Transverse colon (tissue), 4 donors: ENCODE data around the gene RNU6-7. TPM values are rescaled to one million over a fixed set of nuclear protein-coding genes. Genes with fewer than 3 reads are reported as not detected.

ENCODE experiments used
- DNase-seq: peaks from one replicate; pipeline ENCODE4 v3.0.0-alpha.2; 2019
- H3K27ac ChIP-seq, 4 donors: fragments of 200-600 bp; sonication (generic); 2 replicates each; pipeline ENCODE4 v1.5.1; 2016 to 2018; ENCODE audit warnings: inconsistent platforms in 4 of 4
- H3K27me3 ChIP-seq: fragments of 200-600 bp; sonication (generic); 2 replicates; pipeline ENCODE4 v1.5.1; 2017; ENCODE audit warnings: inconsistent platforms
- H3K36me3 ChIP-seq, 4 donors: fragments of 200-600 bp; sonication (generic); 2 replicates each; pipeline ENCODE4 v1.5.1; 2017 to 2019; ENCODE audit warnings: inconsistent platforms in 4 of 4
- H3K4me1 ChIP-seq, 4 donors: fragments of 200-600 bp; sonication (generic); 2 replicates each; pipeline ENCODE4 v1.5.1; 2017 to 2020; ENCODE audit warnings: inconsistent platforms in 4 of 4
- H3K4me3 ChIP-seq, 4 donors: fragments of 200-600 bp; sonication (generic); 1 replicate in 1 of 4; 2 replicates in 3 of 4; pipeline versions ENCODE4 v1.5.1 to v1.6.1; 2017 to 2019; ENCODE audit warnings: inconsistent platforms in 4 of 4
- H3K9me3 ChIP-seq, 2 donors: fragments of 200-600 bp; sonication (generic); 2 replicates each; pipeline ENCODE4 v1.5.1; 2017 to 2019; ENCODE audit warnings: inconsistent platforms in 2 of 2
- EP300 ChIP-seq: sonication (generic); formaldehyde crosslinking; IDR thresholded peaks from one replicate; pipeline ENCODE4 v1.6.1; 2017; ENCODE audit warnings: antibody characterized with exemption, low read depth
- POLR2A ChIP-seq: fragments of 450-650 bp; IDR thresholded peaks from one replicate; pipeline ENCODE4 v1.6.1; 2016; ENCODE audit warnings: antibody characterized with exemption, mild to moderate bottlenecking, moderate library complexity
- POLR2AphosphoS5 ChIP-seq, 3 donors: sonication (generic); formaldehyde crosslinking; IDR thresholded peaks; one replicate each; pipeline ENCODE4 v1.6.1; 2016; ENCODE audit warnings: antibody characterized with exemption in 3 of 3
- WGBS, 2 donors: methylation state at CpG; one replicate each; pipeline ENCODE4 v1.1.5; 2018; ENCODE audit warnings: low coverage in 1 of 2; 5-methylcytosine and 5-hydroxymethylcytosine counted together
- in situ Hi-C, 4 donors: fragments of 200-750 bp; cut with MboI; loops; one replicate each; pipeline versions ENCODE4 v1.15.0 to v1.15.1; 2017; ENCODE audit warnings: low sequenced_read_pairs in 3 of 4, low pct_ligation_motif_present in 1 of 4, low pct_unique_long_range_greater_than_20kb in 1 of 4
- intact Hi-C: fragments of 100-400 bp; cut with DNase I; formaldehyde crosslinking; loops from one replicate; pipeline ENCODE4 v1.15.1; 2023; ENCODE audit warnings: low total_unique reads
- total RNA-seq, 4 donors: library from RNA; depleted of rRNA; stranded (reverse); fragments of >200 nt; gene quantifications; one replicate each; pipeline ENCODE4 v1.1.0, GENCODE V29; 2016
- TF ChIP-seq, protein P1 (sequence below), 5 experiments: fragments of 200-600 bp in 3 of 5; fragments of 450-650 bp in 2 of 5; sonication (generic) in 3 of 5; IDR thresholded peaks; 1 replicate in 2 of 5; 2 replicates in 3 of 5; pipeline ENCODE4 v1.5.1; 2016 to 2017; ENCODE audit warnings: antibody characterized with exemption in 5 of 5, inconsistent platforms in 3 of 5, mild to moderate bottlenecking in 2 of 5, moderate library complexity in 1 of 5

The RNU6-7 gene
- total RNA-seq, 4 donors from 2014 or later, result not detected

DNA sequence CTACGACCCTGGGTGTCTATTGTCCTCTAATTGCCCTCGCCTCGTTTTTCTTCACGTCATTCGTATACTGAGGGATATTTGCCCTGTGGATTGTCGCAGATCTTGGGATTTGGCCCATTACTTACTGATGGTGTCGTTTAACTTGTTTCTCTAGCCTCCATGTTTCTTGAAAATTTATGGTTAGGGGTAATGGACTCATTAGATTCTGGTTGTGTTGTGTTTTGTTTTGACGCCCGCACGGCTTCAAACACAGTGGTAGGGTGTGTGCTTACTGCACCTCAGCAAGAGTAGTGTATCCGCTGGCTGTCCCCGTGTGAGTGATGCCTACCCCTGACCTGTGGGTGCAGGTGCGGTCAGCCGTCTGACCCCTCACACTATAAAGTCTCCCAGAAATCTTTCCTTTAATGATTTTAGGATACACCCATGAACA, 2.1 kb downstream of the RNU6-7 start:
- H3K4me3 ChIP-seq, result peak overlapping the region; percentile 52 to 75 (median 62)
- DNase-seq, result peak; percentile 38
- no peaks in the 10 kb centered on the region for H3K36me3 ChIP-seq
- WGBS, 2 donors, result 0 to 3% methylated on average over 7 to 14 of the region's 14 CpGs
- H3K9me3 ChIP-seq, result no peaks in the 10 kb centered on the region
- H3K27me3 ChIP-seq, result no peaks in the 10 kb centered on the region
- peaks cover 0 to 23% (median 16%) of the 10 kb centered on the region in 4 donors for H3K4me1 ChIP-seq
- peak overlapping the region; percentile 80 to 89 (median 85) for H3K27ac ChIP-seq
- in situ Hi-C loops, result loop anchor here in 2 of 4 donors (25.0 kb wide), 1 partner anchor 117 kb away; the partner anchor contains the start of gene ARHGAP5 (in 2 of the 2)
- intact Hi-C loops, result loop anchor here (5.0 kb wide), 1 partner anchor 127 kb away; the partner anchor contains the start of gene ARHGAP5
- TF ChIP-seq, protein P1, sequence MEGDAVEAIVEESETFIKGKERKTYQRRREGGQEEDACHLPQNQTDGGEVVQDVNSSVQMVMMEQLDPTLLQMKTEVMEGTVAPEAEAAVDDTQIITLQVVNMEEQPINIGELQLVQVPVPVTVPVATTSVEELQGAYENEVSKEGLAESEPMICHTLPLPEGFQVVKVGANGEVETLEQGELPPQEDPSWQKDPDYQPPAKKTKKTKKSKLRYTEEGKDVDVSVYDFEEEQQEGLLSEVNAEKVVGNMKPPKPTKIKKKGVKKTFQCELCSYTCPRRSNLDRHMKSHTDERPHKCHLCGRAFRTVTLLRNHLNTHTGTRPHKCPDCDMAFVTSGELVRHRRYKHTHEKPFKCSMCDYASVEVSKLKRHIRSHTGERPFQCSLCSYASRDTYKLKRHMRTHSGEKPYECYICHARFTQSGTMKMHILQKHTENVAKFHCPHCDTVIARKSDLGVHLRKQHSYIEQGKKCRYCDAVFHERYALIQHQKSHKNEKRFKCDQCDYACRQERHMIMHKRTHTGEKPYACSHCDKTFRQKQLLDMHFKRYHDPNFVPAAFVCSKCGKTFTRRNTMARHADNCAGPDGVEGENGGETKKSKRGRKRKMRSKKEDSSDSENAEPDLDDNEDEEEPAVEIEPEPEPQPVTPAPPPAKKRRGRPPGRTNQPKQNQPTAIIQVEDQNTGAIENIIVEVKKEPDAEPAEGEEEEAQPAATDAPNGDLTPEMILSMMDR (IDR thresholded peaks at IDR 0.05), result no peak

DNA sequence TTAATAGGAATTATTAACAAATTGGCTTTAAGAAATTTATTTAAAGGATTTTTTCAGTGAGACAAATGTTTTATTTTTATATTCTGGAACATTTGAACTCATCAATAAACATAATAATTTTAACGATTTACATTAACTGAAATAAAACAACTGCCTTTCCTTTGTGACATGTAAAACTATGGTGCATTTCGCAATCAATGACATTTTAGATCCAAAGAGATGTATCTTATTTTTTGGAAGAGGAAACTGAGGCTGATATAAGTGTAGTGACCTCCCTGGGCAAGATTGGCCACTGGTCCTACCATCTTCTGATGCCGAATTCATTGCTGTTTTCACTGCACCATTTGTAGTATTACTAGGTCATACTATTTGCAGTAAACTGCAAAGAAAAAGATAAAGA, 3.7 kb downstream of the RNU6-7 start:
- no peaks in the 10 kb centered on the region for H3K27me3 ChIP-seq
- no peak overlapping the region for H3K27ac ChIP-seq
- H3K9me3 ChIP-seq, result no peaks in the 10 kb centered on the region
- H3K4me3 ChIP-seq, result no peak overlapping the region
- H3K4me1 ChIP-seq, result peaks cover 0 to 22% (median 15%) of the 10 kb centered on the region in 4 donors
- DNase-seq, result no peak
- TF ChIP-seq POLR2AphosphoS5 (IDR thresholded peaks at IDR 0.05) (no peak), POLR2A (no peak), EP300 (no peak)
- TF ChIP-seq, protein P1 (IDR thresholded peaks at IDR 0.05), result no peak
- no peaks in the 10 kb centered on the region for H3K36me3 ChIP-seq
- intact Hi-C loops (no loop called here), in situ Hi-C loops (loop anchor here in 2 of 4 donors (25.0 kb wide), 1 partner anchor 118 kb away; the partner anchor contains the start of gene ARHGAP5 (in 2 of the 2))
- WGBS, 2 donors, result 80 to 90% methylated on average over 3 of the region's 3 CpGs

DNA sequence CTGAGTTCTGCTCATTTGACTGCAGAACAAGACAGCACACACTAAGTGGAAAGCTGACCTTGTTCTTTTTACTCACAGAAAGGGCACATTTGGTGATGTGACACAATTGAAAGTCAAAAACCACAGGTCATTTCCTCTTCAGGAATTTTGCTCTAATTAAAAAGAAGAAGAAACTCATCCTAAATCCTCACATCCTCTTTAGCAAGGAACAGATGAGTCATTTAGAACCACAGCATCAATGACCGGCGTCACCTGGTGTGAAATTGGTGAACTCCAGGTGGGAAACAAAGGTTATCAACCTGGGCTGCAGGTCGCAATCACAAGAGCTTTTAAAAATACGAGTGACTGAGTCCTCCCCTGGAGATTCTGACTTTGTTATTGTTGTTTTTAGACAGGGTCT, 4.1 kb downstream of the RNU6-7 start:
- Histone ChIP-seq H3K4me1 (peaks cover 0 to 18% (median 13%) of the 10 kb centered on the region in 4 donors), H3K9me3 (no peaks in the 10 kb centered on the region), H3K4me3 (no peak overlapping the region), H3K27me3 (no peaks in the 10 kb centered on the region), H3K27ac (no peak overlapping the region), H3K36me3 (no peaks in the 10 kb centered on the region)
- peak; percentile 18 for DNase-seq
- in situ Hi-C loops, result loop anchor here in 2 of 4 donors (25.0 kb wide), 1 partner anchor 119 kb away; the partner anchor contains the start of gene ARHGAP5 (in 2 of the 2)
- 71 to 73% methylated on average over 4 of the region's 4 CpGs for WGBS, 2 donors
- intact Hi-C loops, result no loop called here
- TF ChIP-seq POLR2A, result no peak
- no peak for TF ChIP-seq EP300
- TF ChIP-seq, protein P1 (IDR thresholded peaks at IDR 0.05), result no peak
- no peak for TF ChIP-seq POLR2AphosphoS5 (IDR thresholded peaks at IDR 0.05)

DNA sequence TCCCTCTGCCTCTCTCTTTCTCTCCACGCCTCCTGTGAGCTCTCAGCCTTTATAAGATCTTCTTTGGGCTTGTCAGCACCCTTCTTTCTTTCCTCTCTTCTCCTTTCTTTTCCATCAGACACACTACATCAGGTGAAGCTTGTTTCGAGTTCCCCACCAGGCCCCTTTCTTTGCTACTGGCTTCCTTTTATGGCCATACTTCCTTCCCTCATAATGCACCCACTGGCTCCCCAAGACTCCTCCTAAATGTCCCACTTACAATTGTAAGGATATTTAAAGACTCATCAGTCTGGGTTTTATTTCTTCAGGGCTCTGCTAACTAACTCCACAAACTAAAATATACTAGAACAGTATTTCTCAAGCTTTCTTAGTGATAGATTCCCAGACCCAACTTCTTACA, 4.7 kb downstream of the RNU6-7 start:
- H3K27ac ChIP-seq, result no peak overlapping the region
- 61 to 67% methylated on average over 1 to 2 of the region's 2 CpGs for WGBS, 2 donors

More for the DNA sequence above, 4.7 kb downstream of the RNU6-7 start:
- no peaks in the 10 kb centered on the region for H3K27me3 ChIP-seq
- H3K4me1 ChIP-seq, result peaks cover 0 to 18% (median 12%) of the 10 kb centered on the region in 4 donors
- TF ChIP-seq, protein P1 (IDR thresholded peaks at IDR 0.05), result no peak
- TF ChIP-seq EP300 (no peak), POLR2AphosphoS5 (IDR thresholded peaks at IDR 0.05) (no peak), POLR2A (no peak)
- intact Hi-C loops (no loop called here), in situ Hi-C loops (loop anchor here in 2 of 4 donors (25.0 kb wide), 1 partner anchor 119 kb away; the partner anchor contains the start of gene ARHGAP5 (in 2 of the 2))
- H3K36me3 ChIP-seq, result no peaks in the 10 kb centered on the region
- DNase-seq, result no peak
- H3K4me3 ChIP-seq, result no peak overlapping the region
- no peaks in the 10 kb centered on the region for H3K9me3 ChIP-seq
